Measurements from ENCODE around the gene SRSF4. TPM values are rescaled to one million over a fixed set of nuclear protein-coding genes. Genes with fewer than 3 reads are reported as not detected.

Gene SRSF4
- total RNA-seq, 1 donor from 2014 or later = 67.8 TPM

GRCh38 chr1:29120947-29121485, 60.7 kb downstream of the SRSF4 start:
- intact Hi-C loops (cut with DNase I) = loop anchor here (5.0 to 10.0 kb wide), 3 partner anchors 79 to 1596 kb away; no protein-coding TSS in a partner anchor
- no peak for DNase-seq (ENCODE audit: extremely low spot score in 2 of 2)
- no peaks in the 10 kb centered on the region for H3K27me3 ChIP-seq
- no peaks in the 10 kb centered on the region for H3K36me3 ChIP-seq
- H3K4me3 ChIP-seq = peak overlapping the region; percentile 67 to 75
- H3K9me3 ChIP-seq = no peaks in the 10 kb centered on the region
- TF ChIP-seq POLR2A (IDR thresholded peaks at IDR 0.05) (no peak), CTCF (IDR thresholded peaks at IDR 0.05) (peak in 2 of 3 experiments; percentile 20 to 55), POLR2AphosphoS5 (IDR thresholded peaks at IDR 0.05; ENCODE audit: insufficient read depth in 1 of 2, low read depth in 1 of 2) (peak in 1 of 2 donors; percentile 33)
- peaks cover 66% of the 10 kb centered on the region for H3K4me1 ChIP-seq
- peak overlapping the region; percentile 94 for H3K27ac ChIP-seq

- Histone ChIP-seq H3K4me1 (peaks cover 61% of the 10 kb centered on the region), H3K27me3 (no peaks in the 10 kb centered on the region), H3K9me3 (no peaks in the 10 kb centered on the region), H3K4me3 (peak overlapping the region; percentile 67 to 75), H3K27ac (peak overlapping the region; percentile 94), H3K36me3 (no peaks in the 10 kb centered on the region)
- intact Hi-C loops (cut with DNase I) = loop anchor here (5.0 to 10.0 kb wide), 3 partner anchors 78 to 1597 kb away; no protein-coding TSS in a partner anchor
- no peak for DNase-seq (ENCODE audit: extremely low spot score in 2 of 2)
- no peak for TF ChIP-seq POLR2AphosphoS5 (IDR thresholded peaks at IDR 0.05; ENCODE audit: insufficient read depth in 1 of 2, low read depth in 1 of 2)
- no peak for TF ChIP-seq CTCF (IDR thresholded peaks at IDR 0.05)
- TF ChIP-seq POLR2A (IDR thresholded peaks at IDR 0.05) = no peak
These were observed 61.3 kb downstream of the SRSF4 start for GRCh38 chr1:29120367-29120766.

- peak overlapping the region; percentile 94 for H3K27ac ChIP-seq
- no peaks in the 10 kb centered on the region for H3K27me3 ChIP-seq
- DNase-seq (ENCODE audit: extremely low spot score in 2 of 2) = no peak
- H3K4me1 ChIP-seq = peaks cover 50% of the 10 kb centered on the region
- intact Hi-C loops (cut with DNase I) = no loop called here
- no peaks in the 10 kb centered on the region for H3K36me3 ChIP-seq
- no peaks in the 10 kb centered on the region for H3K9me3 ChIP-seq
- H3K4me3 ChIP-seq = no peak overlapping the region
- TF ChIP-seq POLR2A (IDR thresholded peaks at IDR 0.05) = no peak
- peak in 1 of 2 donors; percentile 21 for TF ChIP-seq POLR2AphosphoS5 (IDR thresholded peaks at IDR 0.05; ENCODE audit: insufficient read depth in 1 of 2, low read depth in 1 of 2)
These were observed 62.4 kb downstream of the SRSF4 start for GRCh38 chr1:29119121-29119929.

- peaks cover 35% of the 10 kb centered on the region for H3K4me1 ChIP-seq
- H3K36me3 ChIP-seq = no peaks in the 10 kb centered on the region
- H3K9me3 ChIP-seq = no peaks in the 10 kb centered on the region
- no peak overlapping the region for H3K27ac ChIP-seq
- H3K27me3 ChIP-seq = no peaks in the 10 kb centered on the region
- H3K4me3 ChIP-seq = no peak overlapping the region
- intact Hi-C loops (cut with DNase I) = no loop called here
- TF ChIP-seq POLR2A (IDR thresholded peaks at IDR 0.05) (no peak), POLR2AphosphoS5 (IDR thresholded peaks at IDR 0.05; ENCODE audit: insufficient read depth in 1 of 2, low read depth in 1 of 2) (no peak), CTCF (IDR thresholded peaks at IDR 0.05) (no peak)
- no peak for DNase-seq (ENCODE audit: extremely low spot score in 2 of 2)
These were observed 64.3 kb downstream of the SRSF4 start for GRCh38 chr1:29117381-29117780.

- H3K4me3 ChIP-seq = no peak overlapping the region
- H3K27ac ChIP-seq = no peak overlapping the region
- TF ChIP-seq CTCF (IDR thresholded peaks at IDR 0.05) (no peak), POLR2AphosphoS5 (IDR thresholded peaks at IDR 0.05; ENCODE audit: insufficient read depth in 1 of 2, low read depth in 1 of 2) (no peak), POLR2A (IDR thresholded peaks at IDR 0.05) (no peak)
- intact Hi-C loops (cut with DNase I) = no loop called here
- no peak for DNase-seq (ENCODE audit: extremely low spot score in 2 of 2)
- no peaks in the 10 kb centered on the region for H3K9me3 ChIP-seq
- H3K4me1 ChIP-seq = peaks cover 17% of the 10 kb centered on the region
- no peaks in the 10 kb centered on the region for H3K36me3 ChIP-seq
- no peaks in the 10 kb centered on the region for H3K27me3 ChIP-seq
These were observed 67.0 kb downstream of the SRSF4 start for GRCh38 chr1:29114654-29115053.

Measured in vagina (tissue), 2 donors.